AG04450 (cell line): ENCODE results near the gene NUDT2. TPM values are rescaled to one million over a fixed set of nuclear protein-coding genes. Genes with fewer than 3 reads are reported as not detected.

Source experiments
- polyA plus RNA-seq: library from polyadenylated mRNA; depleted of rRNA; stranded (reverse); fragments of >200 nt; gene quantifications from 2 replicates; pipeline ENCODE4 v1.2.3, GENCODE V29; 2011; rRNA removed
- small RNA-seq: library from RNA; depleted of rRNA; stranded (forward); fragments of <200 nt; gene quantifications from one replicate; pipeline ENCODE3, GENCODE V24; 2012; ENCODE audit warnings: low read depth; ENCODE audit not compliant: insufficient read length

The NUDT2 gene
- polyA plus RNA-seq, 1 experiment = 44.8 TPM

Small RNA genes lying within 50 kb of the gene (small RNA-seq; reads per million reads assigned to genes)
- not detected for gene RF00019
- gene RNU2-50P = not detected

Other genes with a start within 250 kb of the NUDT2 start
- 27.8 and 29.4 TPM in 2 replicates for gene DCAF12, start 202.9 kb upstream of the NUDT2 start, polyA plus RNA-seq
- 56.7 and 57.3 TPM in 2 replicates for gene UBAP1, start 150.5 kb upstream of the NUDT2 start, polyA plus RNA-seq
- gene KIF24, start 301 bp upstream of the NUDT2 start, polyA plus RNA-seq = 0.62 and 0.77 TPM in 2 replicates
- gene MYORG, start 47.3 kb downstream of the NUDT2 start, polyA plus RNA-seq = 0.19 and 0.22 TPM in 2 replicates
- 8.0 and 9.8 TPM in 2 replicates for gene FAM219A, start 129.0 kb downstream of the NUDT2 start, polyA plus RNA-seq
- gene DNAI1, start 129.2 kb downstream of the NUDT2 start, polyA plus RNA-seq = not detected in 2 replicates
- gene ENHO, start 193.4 kb downstream of the NUDT2 start, polyA plus RNA-seq = 0.09 TPM in 1 of 2 replicates, not detected in the other